H9 (cell line): ENCODE data around the gene MAP3K2. TPM values are rescaled to one million over a fixed set of nuclear protein-coding genes. Genes with fewer than 3 reads are reported as not detected.

Experiments used
- DNase-seq: peaks from one replicate; pipeline ENCODE4 v3.0.0-alpha.2; 2017
- H2AFZ ChIP-seq: one replicate; pipeline ENCODE4 v1.6.1; 2013; ENCODE audit warnings: mild to moderate bottlenecking, low read length, control low read depth, moderate library complexity
- H2AK5ac ChIP-seq: 2 replicates; pipeline ENCODE4 v1.6.1; 2013; ENCODE audit warnings: low read length, control low read depth, mixed read lengths; ENCODE audit not compliant: insufficient read length
- H2BK120ac ChIP-seq: one replicate; pipeline ENCODE4 v1.6.1; 2013; ENCODE audit warnings: low read depth, mild to moderate bottlenecking, low read length, control low read depth, inconsistent platforms; ENCODE audit not compliant: poor library complexity, severe bottlenecking
- H2BK12ac ChIP-seq: 2 replicates; pipeline ENCODE4 v1.6.1; 2013; ENCODE audit warnings: low read length, control low read depth, mixed read lengths, low read depth; ENCODE audit not compliant: insufficient read length
- H2BK15ac ChIP-seq: 2 replicates; pipeline ENCODE4 v1.6.1; 2013; ENCODE audit warnings: low read depth, low read length, control low read depth
- H2BK20ac ChIP-seq: one replicate; pipeline ENCODE4 v1.6.1; 2013; ENCODE audit warnings: low read depth, mild to moderate bottlenecking, low read length, control low read depth, inconsistent platforms; ENCODE audit not compliant: poor library complexity, severe bottlenecking
- H2BK5ac ChIP-seq: 2 replicates; pipeline ENCODE4 v1.6.1; 2013; ENCODE audit warnings: low read length, control low read depth, mixed read lengths; ENCODE audit not compliant: insufficient read length
- H3K14ac ChIP-seq: 2 replicates; pipeline ENCODE4 v1.6.1; 2013; ENCODE audit warnings: low read length, control low read depth; ENCODE audit not compliant: insufficient read depth
- H3K18ac ChIP-seq: 2 replicates; pipeline ENCODE4 v1.6.1; 2013; ENCODE audit warnings: low read depth, mild to moderate bottlenecking, mixed read lengths, low read length, control low read depth; ENCODE audit not compliant: insufficient read length
- H3K23ac ChIP-seq: 2 replicates; pipeline ENCODE4 v1.6.1; 2013; ENCODE audit warnings: low read length, control low read depth, mixed read lengths, low read depth; ENCODE audit not compliant: insufficient read length
- H3K23me2 ChIP-seq: 2 replicates; pipeline ENCODE4 v1.6.1; 2013; ENCODE audit warnings: low read depth, mild to moderate bottlenecking, mixed read lengths, low read length, control low read depth; ENCODE audit not compliant: insufficient read length, poor library complexity, severe bottlenecking
- H3K27ac ChIP-seq: 2 replicates; pipeline ENCODE4 v1.5.1; 2013; ENCODE audit warnings: low read length, control low read depth, mixed read lengths, low read depth; ENCODE audit not compliant: insufficient read length
- H3K27me3 ChIP-seq: 2 replicates; pipeline ENCODE4 v1.6.1; 2013; ENCODE audit warnings: low read length, control low read depth, inconsistent platforms; ENCODE audit not compliant: insufficient read depth
- H3K4ac ChIP-seq: 2 replicates; pipeline ENCODE4 v1.6.1; 2013; ENCODE audit warnings: low read depth, mild to moderate bottlenecking, control low read depth, inconsistent platforms, low read length, moderate library complexity
- H3K4me1 ChIP-seq: 2 replicates; pipeline ENCODE4 v1.6.1; 2013; ENCODE audit warnings: low read length, control low read depth, inconsistent platforms; ENCODE audit not compliant: insufficient read depth
- H3K4me2 ChIP-seq: 2 replicates; pipeline ENCODE4 v1.6.1; 2013; ENCODE audit warnings: low read length, control low read depth, mixed read lengths; ENCODE audit not compliant: insufficient read length, insufficient read depth
- H3K56ac ChIP-seq: 2 replicates; pipeline ENCODE4 v1.6.1; 2013; ENCODE audit warnings: low read depth, mild to moderate bottlenecking, mixed read lengths, low read length, control low read depth; ENCODE audit not compliant: insufficient read length
- H3K79me1 ChIP-seq: 2 replicates; pipeline ENCODE4 v1.6.1; 2013; ENCODE audit warnings: low read depth, mild to moderate bottlenecking, moderate library complexity, low read length, control low read depth, inconsistent platforms; ENCODE audit not compliant: insufficient read depth, poor library complexity, severe bottlenecking
- H3K79me2 ChIP-seq: 2 replicates; pipeline ENCODE4 v1.6.1; 2013; ENCODE audit warnings: low read length, control low read depth, inconsistent platforms; ENCODE audit not compliant: insufficient read depth
- H3K9ac ChIP-seq: 2 replicates; pipeline ENCODE4 v1.6.1; 2013; ENCODE audit warnings: low read length, control low read depth, mixed read lengths; ENCODE audit not compliant: insufficient read length; ENCODE audit errors: extremely low read depth
- H3K9me3 ChIP-seq: one replicate; pipeline ENCODE4 v1.6.1; 2013; ENCODE audit warnings: low read depth, low read length, inconsistent platforms; ENCODE audit not compliant: control insufficient read depth
- H3T11ph ChIP-seq: one replicate; pipeline ENCODE4 v1.6.1; 2013; ENCODE audit warnings: mild to moderate bottlenecking, low read length, control low read depth, inconsistent platforms
- H4K20me1 ChIP-seq: one replicate; pipeline ENCODE4 v1.6.1; 2013; ENCODE audit not compliant: control insufficient read depth, insufficient read length, insufficient read depth
- H4K5ac ChIP-seq: 2 replicates; pipeline ENCODE4 v1.6.1; 2013; ENCODE audit warnings: low read depth, mild to moderate bottlenecking, mixed read lengths, low read length, control low read depth; ENCODE audit not compliant: insufficient read length
- H4K8ac ChIP-seq: replicated peaks from 2 replicates; pipeline ENCODE4 v1.6.1; 2013; ENCODE audit warnings: low read length, control low read depth, mixed read lengths, low read depth; ENCODE audit not compliant: insufficient read length
- H4K91ac ChIP-seq: 2 replicates; pipeline ENCODE4 v1.6.1; 2013; ENCODE audit warnings: low read depth, mild to moderate bottlenecking, moderate library complexity, mixed read lengths, low read length, control low read depth; ENCODE audit not compliant: insufficient read length
- H3K27ac Mint-ChIP-seq, 3 experiments: 2 replicates in 2 of 3; 3 replicates in 1 of 3; pipeline ENCODE4 v1.8.0; 2020 to 2021; ENCODE audit warnings: mixed read lengths in 3 of 3, mild to moderate bottlenecking in 1 of 3, moderate library complexity in 1 of 3
- H3K27me3 Mint-ChIP-seq: 2 replicates; pipeline ENCODE4 v1.8.0; 2021; ENCODE audit warnings: low read depth, mild to moderate bottlenecking, moderate library complexity, mixed read lengths
- H3K36me3 Mint-ChIP-seq, 3 experiments: 2 replicates in 2 of 3; 3 replicates in 1 of 3; pipeline ENCODE4 v1.8.0; 2020 to 2021; ENCODE audit warnings: low read depth in 3 of 3, mixed read lengths in 3 of 3; ENCODE audit not compliant: insufficient read depth in 1 of 3
- H3K4me1 Mint-ChIP-seq, 2 experiments: 2 replicates each; pipeline ENCODE4 v1.8.0; 2020; ENCODE audit warnings: mixed read lengths in 2 of 2
- H3K4me3 Mint-ChIP-seq, 2 experiments: 2 replicates in 1 of 2; 3 replicates in 1 of 2; pipeline ENCODE4 v1.8.0; 2020 to 2021; ENCODE audit warnings: mild to moderate bottlenecking in 2 of 2, mixed read lengths in 2 of 2, moderate library complexity in 1 of 2
- H3K9me3 Mint-ChIP-seq, 2 experiments: 2 replicates in 1 of 2; 3 replicates in 1 of 2; pipeline ENCODE4 v1.8.0; 2020; ENCODE audit warnings: mild to moderate bottlenecking in 2 of 2, mixed read lengths in 2 of 2, moderate library complexity in 1 of 2
- CTCF ChIP-seq: fragments of 200-600 bp; sonication (generic); conservative IDR thresholded peaks from 3 replicates; pipeline ENCODE4 v1.8.0; 2021; ENCODE audit warnings: antibody characterized with exemption, mild to moderate bottlenecking
- WGBS: extraction: QIAGEN DNeasy Blood & Tissue Kit; methylation state at CpG from one replicate; pipeline ENCODE4 v1.1.7; 2013; ENCODE audit warnings: missing lambda C conversion rate, low lambda C conversion rate, mixed read lengths; ENCODE audit not compliant: insufficient read length; ENCODE audit errors: extremely low coverage; 5-methylcytosine and 5-hydroxymethylcytosine counted together
- total RNA-seq: library from RNA; stranded (reverse); gene quantifications from 2 replicates; pipeline ENCODE4 v1.2.1, GENCODE V29; 2021

MAP3K2 gene
- total RNA-seq, 1 experiment from 2014 or later = 25.8 TPM

- H3K4ac ChIP-seq = no peak overlapping the region
- peak overlapping the region in 2 of 3 experiments; percentile 56 to 61; a peak in 4 of 7 replicates for H3K27ac Mint-ChIP-seq
- H3K56ac ChIP-seq = no peak overlapping the region
- H3K27me3 ChIP-seq = no peaks in the 10 kb centered on the region; the same call in 1 of the 2 replicates
- WGBS = no CpG with 5 or more reads among the region's 58 CpGs
- no peak overlapping the region for H2AK5ac ChIP-seq
- H3K27me3 Mint-ChIP-seq = no peaks in the 10 kb centered on the region
- peak overlapping the region; percentile 98 for H3K4me2 ChIP-seq
- no peak overlapping the region for H4K8ac ChIP-seq
- H4K91ac ChIP-seq = no peak overlapping the region
- no peak overlapping the region for H3K18ac ChIP-seq
- peak; percentile 86 for DNase-seq
- H3K9me3 ChIP-seq = no peaks in the 10 kb centered on the region
- no peaks in the 10 kb centered on the region for H3K79me1 ChIP-seq
- no peak overlapping the region for H3T11ph ChIP-seq
- H4K20me1 ChIP-seq = no peaks in the 10 kb centered on the region
- H2BK5ac ChIP-seq = no peak overlapping the region
- H2BK20ac ChIP-seq = no peak overlapping the region
- H3K79me2 ChIP-seq = peaks cover 5% of the 10 kb centered on the region; the same call in 1 of the 2 replicates
- TF ChIP-seq CTCF = no peak
- H4K5ac ChIP-seq = no peak overlapping the region
- H2BK12ac ChIP-seq = no peak overlapping the region
- H3K23ac ChIP-seq = no peak overlapping the region
- H3K36me3 Mint-ChIP-seq = no peaks in the 10 kb centered on the region
- H3K23me2 ChIP-seq = peaks cover 4% of the 10 kb centered on the region
- H3K9me3 Mint-ChIP-seq = no peaks in the 10 kb centered on the region
- no peak overlapping the region for H2BK15ac ChIP-seq
- H3K9ac ChIP-seq = peak overlapping the region; percentile 27
- H3K4me1 Mint-ChIP-seq = peaks cover 18 to 22% of the 10 kb centered on the region in 2 experiments
- H3K4me3 Mint-ChIP-seq = peak overlapping the region; percentile 72 to 90
- H3K14ac ChIP-seq = 0 out of 2 replicates have a peak overlapping the region, but pooled peaks have one; percentile 95
- no peak overlapping the region for H2AFZ ChIP-seq
- H3K4me1 ChIP-seq = 0 out of 2 replicates have a peak, but pooled peaks cover 4% of the 10 kb centered on the region
- H2BK120ac ChIP-seq = no peak overlapping the region
- no peak overlapping the region for H3K27ac ChIP-seq
Observed at GRCh38 chr2:127386764-127387654, 766 bp downstream of the MAP3K2 start.
